GM08714 (cell line): ENCODE data around the gene ZNF579.
"Not testable (repeated sequence)": the region's sequence is repeated elsewhere in the genome, so short reads cannot be mapped to it uniquely, and the experiment has no call there.

ENCODE experiments used
- H3K4me3 ChIP-seq: fragments of 200-500 bp; sonication (Bioruptor generic); 2 replicates; pipeline ENCODE4 v1.5.1; 2014; ENCODE audit warnings: mild to moderate bottlenecking, low read length, inconsistent platforms
- ZNF274 ChIP-seq: IDR thresholded peaks from 2 replicates; pipeline ENCODE4 v1.6.1; 2012; ENCODE audit warnings: mild to moderate bottlenecking, low read depth, low read length

The ZNF579 gene

DNA sequence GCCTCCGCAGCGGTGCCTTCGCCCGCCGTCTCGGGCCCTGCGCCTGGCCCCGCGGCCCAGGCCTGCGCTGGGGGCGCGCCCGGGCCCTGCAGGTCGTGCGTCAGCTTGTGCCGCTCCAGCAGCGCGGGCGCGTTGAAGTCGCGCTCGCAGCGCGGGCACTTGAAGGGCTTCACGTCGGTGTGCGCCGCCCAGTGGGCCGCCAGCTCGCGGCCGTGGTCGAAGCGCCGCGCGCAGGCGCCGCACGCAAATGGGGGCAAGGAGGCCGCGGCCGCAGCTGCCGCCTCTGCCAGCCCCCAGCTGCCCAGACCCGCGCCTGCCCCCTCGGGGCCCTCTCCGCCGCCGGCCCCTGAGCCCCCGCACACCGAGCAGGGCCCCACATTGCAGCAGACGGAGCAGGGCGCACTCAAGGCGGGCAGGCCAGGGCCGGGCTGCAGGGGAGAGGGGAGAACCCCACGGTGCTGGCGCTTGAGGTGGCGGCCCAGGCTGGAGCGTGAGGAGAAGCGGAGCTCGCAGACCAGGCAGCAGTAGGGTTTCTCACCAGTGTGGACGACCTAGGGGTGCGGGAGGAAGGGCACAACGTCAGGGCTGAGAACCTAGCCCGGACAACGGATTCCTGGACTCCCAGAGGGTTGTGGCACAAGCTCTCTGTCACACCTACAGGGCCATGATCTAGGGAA is 12.6 kb upstream of the ZNF579 start:
- H3K4me3 ChIP-seq = no peak overlapping the region
- TF ChIP-seq ZNF274 = no peak

DNA sequence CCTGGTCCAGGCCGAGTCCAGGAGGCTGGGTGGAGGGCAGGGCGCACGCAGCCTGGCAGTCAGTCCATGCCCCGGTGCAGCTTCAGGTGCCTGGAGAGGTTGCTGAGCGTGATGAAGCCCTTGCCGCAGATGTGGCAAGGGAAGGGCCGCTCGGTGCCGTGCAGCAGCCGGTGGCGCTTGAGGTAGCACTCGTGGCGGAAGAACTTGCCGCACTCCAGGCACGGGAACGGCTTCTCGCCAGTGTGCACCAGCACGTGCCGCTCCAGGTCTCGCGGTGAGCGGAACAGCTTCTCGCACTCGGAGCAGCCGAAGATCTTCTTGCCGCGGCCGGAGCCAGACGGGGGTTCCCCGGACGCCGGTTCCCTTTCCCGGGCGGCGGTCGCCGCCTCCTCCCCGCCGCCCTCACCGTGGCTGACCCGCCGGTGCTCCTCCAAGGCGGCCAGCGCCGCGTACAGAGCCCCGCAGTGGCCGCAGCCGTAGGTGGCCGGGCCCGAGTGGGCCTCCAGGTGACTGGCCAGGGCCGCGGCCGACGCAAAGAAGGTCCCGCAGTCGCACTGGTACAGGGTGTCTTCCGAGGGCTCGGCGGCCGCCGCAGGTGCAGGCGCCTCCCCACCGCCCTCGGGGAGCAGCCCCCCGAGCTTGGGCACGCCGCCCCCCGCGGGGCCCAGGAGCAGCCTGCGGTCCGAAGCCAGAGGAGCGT is 11.9 kb upstream of the ZNF579 start:
- no peak overlapping the region for H3K4me3 ChIP-seq

DNA sequence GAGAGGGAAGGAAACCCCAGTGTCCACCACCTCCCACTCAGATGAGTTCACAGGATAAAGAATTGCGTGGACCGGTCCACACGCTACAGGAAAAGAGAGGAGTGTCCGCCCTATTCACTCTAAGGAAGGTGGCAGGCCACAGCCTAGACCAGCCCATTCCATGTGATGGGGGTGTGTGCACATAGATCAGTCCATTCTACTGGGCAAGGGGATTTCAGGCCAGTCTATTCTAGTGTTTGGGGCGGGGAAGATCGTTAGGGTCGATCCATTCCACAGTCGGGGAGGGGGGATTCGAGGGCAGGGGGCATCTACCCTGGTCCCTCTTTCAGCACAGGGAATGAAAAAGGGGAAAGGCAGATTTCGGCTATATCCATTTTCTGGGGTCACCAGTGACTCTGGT is 10.9 kb upstream of the ZNF579 start:
- TF ChIP-seq ZNF274 = no peak
- no peak overlapping the region for H3K4me3 ChIP-seq

More for the DNA sequence above, 11.9 kb upstream of the ZNF579 start:
- no peak for TF ChIP-seq ZNF274

DNA sequence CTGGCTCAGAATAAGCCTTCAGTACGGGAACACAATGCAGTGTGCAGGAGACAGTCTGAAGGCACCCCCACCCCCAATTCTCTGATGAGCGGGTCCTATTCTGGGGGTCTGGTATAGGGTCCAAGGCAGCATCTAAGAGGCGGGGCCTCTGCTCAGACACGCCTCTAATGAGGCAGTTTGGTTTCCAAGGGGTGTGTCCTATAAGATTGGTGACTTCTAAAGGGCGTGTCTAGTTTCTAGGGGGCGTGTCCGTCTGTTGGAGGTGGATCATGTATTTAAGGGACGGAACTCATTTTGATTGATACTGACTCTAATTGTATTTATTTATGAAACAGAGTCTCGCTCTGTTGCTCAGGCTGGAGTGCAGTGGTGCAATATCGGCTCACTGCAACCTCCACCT is 10.0 kb upstream of the ZNF579 start:
- H3K4me3 ChIP-seq = no peak overlapping the region
- TF ChIP-seq ZNF274 = no peak

DNA sequence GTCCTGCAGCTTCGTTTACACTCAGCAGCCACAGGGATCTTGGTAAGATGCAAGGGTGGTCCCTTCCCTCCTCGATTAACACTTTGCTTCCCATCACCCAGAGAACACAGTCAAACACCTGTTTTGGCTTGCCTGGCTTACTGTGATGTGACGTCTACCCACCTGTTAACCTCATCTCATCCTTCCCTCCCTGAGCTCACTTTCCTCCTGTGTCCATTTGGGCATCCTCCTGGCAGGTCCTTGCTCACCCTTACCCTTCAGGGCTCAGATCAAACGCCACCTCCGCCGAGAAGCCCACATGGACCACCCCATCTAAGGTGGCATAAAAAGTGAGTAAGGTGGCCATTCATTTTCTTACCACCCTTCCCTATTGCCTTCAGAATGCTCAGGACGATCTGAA is 9.5 kb upstream of the ZNF579 start:
- H3K4me3 ChIP-seq = no peak overlapping the region
- TF ChIP-seq ZNF274 = no peak

DNA sequence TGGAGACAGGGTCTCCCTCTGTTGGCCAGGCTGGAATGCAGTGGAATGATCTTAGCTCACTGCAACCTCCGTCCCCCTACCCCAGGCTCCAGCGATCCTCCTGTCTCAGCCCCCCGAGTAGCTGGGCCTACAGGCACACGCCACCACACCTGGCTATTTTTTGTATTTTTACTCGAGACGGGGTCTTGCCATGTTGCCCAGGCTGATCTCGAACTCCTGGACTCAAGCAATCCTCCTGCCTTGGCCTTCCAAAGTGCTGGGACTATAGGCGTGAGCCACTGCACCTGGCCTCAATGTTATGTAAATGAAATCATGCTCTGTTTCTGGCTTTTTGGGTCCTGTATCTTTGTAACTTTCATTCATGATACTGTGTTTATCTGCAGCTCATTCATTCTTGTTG is 8.1 kb upstream of the ZNF579 start:
- H3K4me3 ChIP-seq = no peak overlapping the region
- no peak for TF ChIP-seq ZNF274

DNA sequence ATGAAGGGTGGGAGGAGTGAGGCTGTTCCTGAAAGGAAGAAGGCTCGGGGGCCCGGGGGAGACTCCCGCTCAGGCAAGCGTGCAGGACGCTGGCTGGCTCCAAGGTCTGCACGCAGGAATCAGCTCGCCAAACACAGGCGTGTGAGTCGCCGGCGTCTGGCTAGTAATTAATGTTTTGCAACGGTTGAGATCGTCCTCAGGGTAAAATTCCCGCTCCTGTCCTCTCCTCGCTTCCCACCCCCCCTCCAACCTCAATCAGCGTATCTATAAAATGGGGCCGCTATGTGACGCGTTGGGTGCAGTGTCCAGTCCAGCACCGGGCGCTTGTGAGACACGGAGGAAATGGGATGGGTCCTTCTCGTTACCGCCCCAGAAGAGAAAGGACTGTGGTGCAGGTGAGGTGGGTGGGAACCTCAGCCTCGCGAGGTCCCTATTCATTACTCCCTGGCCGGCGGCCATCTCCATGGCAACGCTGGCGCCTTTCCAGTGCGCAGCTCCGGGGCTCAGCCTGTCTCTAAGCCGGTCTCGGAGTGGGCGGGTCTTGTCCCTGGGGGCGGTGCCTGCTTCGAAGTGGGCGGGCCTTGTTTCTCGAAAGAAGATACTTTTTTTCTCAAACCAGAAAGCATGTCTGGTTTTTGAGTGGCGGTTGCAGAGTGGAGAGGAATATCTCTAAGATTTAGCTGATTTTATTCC is 6.5 kb upstream of the ZNF579 start:
- TF ChIP-seq ZNF274 = no peak

DNA sequence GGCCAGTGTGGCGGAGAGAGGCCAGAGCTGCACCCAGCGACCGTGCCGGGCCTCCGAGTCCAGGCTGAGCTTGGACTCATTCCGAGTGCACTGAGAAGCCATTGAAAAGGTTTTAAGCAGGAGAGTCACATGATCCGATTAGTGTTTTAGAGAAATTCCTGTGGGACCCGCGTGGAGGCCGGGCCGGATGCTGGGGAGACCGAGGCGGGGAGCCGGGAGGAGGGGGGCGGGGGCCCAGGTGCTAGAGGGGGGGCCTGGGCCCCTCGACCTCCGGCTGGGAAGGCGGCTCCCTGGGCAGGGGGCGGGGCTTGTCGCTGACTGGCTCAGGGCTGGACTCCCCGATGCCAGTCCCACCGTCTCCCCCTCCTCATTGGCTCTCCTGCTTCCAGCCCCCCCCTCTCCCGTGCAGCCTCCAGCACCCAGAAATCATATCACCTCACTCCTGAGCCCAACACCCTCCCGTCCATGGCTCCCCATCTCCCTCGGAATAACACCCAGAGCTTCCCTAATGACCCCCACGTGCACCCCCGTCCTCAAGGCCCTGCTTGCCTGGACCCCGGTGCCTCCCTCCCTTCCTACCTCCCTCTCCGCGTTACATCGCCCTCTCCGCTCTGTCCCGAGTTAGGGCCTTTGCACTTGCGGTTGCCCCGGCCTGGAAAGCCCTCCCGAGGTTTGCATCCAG is 5.2 kb upstream of the ZNF579 start:
- TF ChIP-seq ZNF274 = no peak
- no peak overlapping the region; the same call in 1 of the 2 replicates for H3K4me3 ChIP-seq

More for the DNA sequence above, 6.5 kb upstream of the ZNF579 start:
- H3K4me3 ChIP-seq = peak overlapping the region; percentile 18; the same call in 1 of the 2 replicates

DNA sequence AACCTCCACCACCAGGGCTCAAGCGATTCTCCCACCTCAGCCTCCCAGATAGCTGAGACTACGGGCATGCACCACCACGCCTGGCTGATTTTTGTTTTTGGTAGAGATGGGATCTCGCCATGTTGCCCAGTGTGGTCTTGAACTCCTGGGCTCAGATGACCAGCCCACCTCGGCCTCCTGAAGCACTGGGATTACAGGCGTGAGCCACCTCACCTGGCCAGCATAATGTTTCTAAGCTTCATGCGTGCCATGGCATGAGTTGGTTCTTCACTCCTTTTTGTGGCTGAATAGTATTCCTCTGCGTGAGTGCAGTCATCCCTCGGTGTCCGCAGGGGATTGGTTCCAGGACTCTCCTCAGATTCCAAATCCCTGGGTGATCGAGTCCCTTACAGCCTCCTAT is 4.2 kb upstream of the ZNF579 start:
- no peak for TF ChIP-seq ZNF274
- no peak overlapping the region for H3K4me3 ChIP-seq

DNA sequence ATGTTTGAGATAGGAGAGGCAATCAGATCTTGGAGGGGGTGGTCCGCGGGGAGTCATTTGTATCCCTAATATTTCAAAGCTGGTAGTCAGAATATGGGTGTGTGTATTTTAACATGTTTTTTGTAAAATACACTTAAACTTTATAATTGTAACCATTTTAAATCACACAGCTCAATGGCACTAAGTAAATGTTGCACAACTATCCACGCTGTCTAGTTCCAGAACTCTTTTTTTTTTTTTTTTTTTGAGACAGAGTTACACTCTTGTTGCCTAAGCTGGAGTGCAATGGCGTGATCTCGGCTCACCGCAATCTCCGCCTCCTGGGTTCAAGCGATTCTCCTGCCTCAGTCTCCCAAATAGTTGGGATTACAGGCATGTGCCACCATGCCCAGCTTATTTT is 3.2 kb upstream of the ZNF579 start:
- not testable (repeated sequence) for H3K4me3 ChIP-seq

DNA sequence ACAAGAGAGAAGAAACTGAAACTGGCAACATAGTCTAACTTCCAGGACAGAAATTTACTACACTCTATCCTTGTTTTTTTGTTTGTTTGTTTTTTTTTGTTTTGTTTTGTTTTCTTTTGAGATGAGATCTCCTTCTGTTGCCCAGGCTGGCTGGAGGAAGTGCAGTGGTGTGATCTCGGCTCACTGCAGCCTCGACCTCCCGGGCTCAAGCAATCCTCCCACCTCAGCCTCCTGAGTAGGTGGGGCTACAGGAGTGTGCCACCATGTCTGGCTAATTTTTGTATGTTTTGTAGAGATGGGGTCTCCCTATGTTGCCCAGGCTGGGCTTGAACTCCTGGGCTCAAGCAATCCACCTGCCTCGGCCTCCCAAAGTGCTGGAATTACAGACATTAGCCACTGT is 1.6 kb upstream of the ZNF579 start:
- not testable (repeated sequence) for H3K4me3 ChIP-seq

DNA sequence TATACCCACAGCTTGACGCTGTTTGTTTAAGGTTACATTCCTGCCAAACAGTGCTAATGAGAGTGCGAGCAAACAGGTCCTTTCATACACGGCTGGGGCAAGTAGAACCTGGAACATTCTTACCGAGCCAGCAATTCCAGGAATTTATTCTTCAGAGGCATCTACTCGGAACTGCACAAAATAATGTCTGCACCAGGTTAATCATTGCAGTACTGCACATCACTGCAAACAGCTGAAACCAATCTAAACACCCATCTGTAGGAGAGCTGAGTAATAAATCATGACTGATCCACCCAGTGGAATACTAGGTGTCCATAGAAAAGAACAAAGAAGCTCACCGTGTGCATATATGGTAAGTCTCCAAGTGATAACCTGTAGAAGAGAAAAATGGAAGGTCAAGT is 1.2 kb upstream of the ZNF579 start:
- no peak overlapping the region for H3K4me3 ChIP-seq
- TF ChIP-seq ZNF274 = no peak

DNA sequence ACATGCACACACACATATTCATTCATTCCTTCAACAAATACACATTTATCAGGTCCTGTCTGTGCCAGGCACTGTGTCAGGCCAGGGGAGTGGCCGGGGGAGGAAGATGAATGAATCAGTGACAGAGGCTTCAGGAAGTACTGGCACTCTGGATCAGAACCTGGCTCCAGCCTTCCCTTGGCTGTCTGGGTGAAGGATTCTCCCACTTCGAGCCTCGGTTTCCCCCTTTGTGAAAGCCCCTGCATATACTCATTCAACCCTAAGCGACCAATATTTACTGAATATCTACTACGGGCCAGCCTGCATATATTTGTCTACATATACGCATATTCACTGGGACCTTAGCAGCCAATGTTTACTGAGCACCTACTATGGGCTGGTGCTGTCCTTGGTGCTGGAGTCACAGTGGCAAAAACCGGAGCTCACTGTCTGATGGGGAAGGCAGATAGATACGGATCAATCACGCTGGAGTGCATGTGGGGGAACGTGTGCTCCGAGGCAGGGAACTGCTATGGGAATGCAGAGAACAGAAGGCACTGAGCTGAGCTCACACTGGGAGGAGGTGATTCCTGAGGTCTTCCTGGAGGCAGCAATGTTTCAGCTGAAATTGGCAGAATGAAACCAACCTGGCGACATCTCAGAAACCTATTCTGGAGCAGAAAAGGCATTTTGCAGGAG is 636 bp upstream of the ZNF579 start:
- H3K4me3 ChIP-seq = peak overlapping the region; percentile 80
- no peak for TF ChIP-seq ZNF274
